Endodermal cell (in vitro differentiated cells): ENCODE measurements around the gene TAS2R43. TPM values are rescaled to one million over a fixed set of nuclear protein-coding genes. Genes with fewer than 3 reads are reported as not detected.
A peak's percentile ranks its signal among the peaks of the same experiment; 100 is the strongest.

Experiments used
- DNase-seq: peaks from one replicate; pipeline ENCODE4 v3.0.0-alpha.2; 2017
- H3K27ac ChIP-seq: 2 replicates; pipeline ENCODE4 v1.5.1; 2013; ENCODE audit warnings: mild to moderate bottlenecking, low read depth, low read length, moderate library complexity
- H3K27me3 ChIP-seq: 2 replicates; pipeline ENCODE4 v1.6.1; 2013; ENCODE audit warnings: mild to moderate bottlenecking, low read length, moderate library complexity; ENCODE audit not compliant: insufficient read depth, control insufficient read depth, poor library complexity, severe bottlenecking
- H3K36me3 ChIP-seq: 2 replicates; pipeline ENCODE4 v1.7.0; 2013; ENCODE audit warnings: mild to moderate bottlenecking, low read length, moderate library complexity; ENCODE audit not compliant: control insufficient read depth, insufficient read depth
- H3K4me1 ChIP-seq: one replicate; pipeline ENCODE4 v1.7.0; 2013; ENCODE audit warnings: low read length; ENCODE audit not compliant: control insufficient read depth, insufficient read depth
- H3K4me3 ChIP-seq: 2 replicates; pipeline ENCODE4 v1.5.1; 2013; ENCODE audit warnings: mild to moderate bottlenecking, low read length, moderate library complexity
- H3K9ac ChIP-seq: 2 replicates; pipeline ENCODE4 v1.6.1; 2013; ENCODE audit warnings: mild to moderate bottlenecking, low read length, moderate library complexity; ENCODE audit not compliant: poor library complexity, severe bottlenecking; ENCODE audit errors: extremely low read depth
- H3K9me3 ChIP-seq: 2 replicates; pipeline ENCODE4 v1.6.1; 2013; ENCODE audit warnings: mild to moderate bottlenecking, low read length, moderate library complexity; ENCODE audit not compliant: control insufficient read depth
- H3K27ac Mint-ChIP-seq: 2 replicates; pipeline ENCODE4 v1.8.0; 2020; ENCODE audit warnings: mixed read lengths
- H3K27me3 Mint-ChIP-seq: 2 replicates; pipeline ENCODE4 v1.8.0; 2021; ENCODE audit warnings: mild to moderate bottlenecking, mixed read lengths; ENCODE audit not compliant: insufficient read depth
- H3K36me3 Mint-ChIP-seq: 2 replicates; pipeline ENCODE4 v1.8.0; 2020; ENCODE audit warnings: low read depth, mixed read lengths
- H3K4me1 Mint-ChIP-seq: 2 replicates; pipeline ENCODE4 v1.8.0; 2020; ENCODE audit warnings: mixed read lengths
- H3K4me3 Mint-ChIP-seq: 2 replicates; pipeline ENCODE4 v1.8.0; 2020; ENCODE audit warnings: mild to moderate bottlenecking, moderate library complexity, mixed read lengths
- H3K9me3 Mint-ChIP-seq: 2 replicates; pipeline ENCODE4 v1.8.0; 2020; ENCODE audit warnings: mild to moderate bottlenecking, mixed read lengths
- CTCF ChIP-seq: fragments of 200-600 bp; sonication (generic); conservative IDR thresholded peaks from 2 replicates; pipeline ENCODE4 v1.5.0; 2021; ENCODE audit warnings: antibody characterized with exemption, mild to moderate bottlenecking
- WGBS, 2 experiments: methylation state at CpG; one replicate each; pipeline versions ENCODE4 v1.1.5 to v1.1.7; 2013; ENCODE audit warnings: missing lambda C conversion rate in 2 of 2, mixed read lengths in 1 of 2; ENCODE audit not compliant: insufficient coverage in 1 of 2, insufficient read length in 1 of 2; 5-methylcytosine and 5-hydroxymethylcytosine counted together
- total RNA-seq, 2 donors: library from RNA; stranded (reverse); fragmentation: NEBNext Ultra II Directional in 1 of 2; extraction: Animal tissue kit (Norgen Biotek cat#: 25700) in 1 of 2; gene quantifications; 2 replicates in 1 of 2; 3 replicates in 1 of 2; pipeline ENCODE4 v1.2.1, GENCODE V29; 2021

Gene TAS2R43
- total RNA-seq, 2 donors from 2014 or later: 0.82 to 2.5 TPM

- Mint-ChIP-seq H3K27me3 (no peaks in the 10 kb centered on the region), H3K36me3 (peaks cover 16% of the 10 kb centered on the region), H3K4me1 (peaks cover 7% of the 10 kb centered on the region), H3K27ac (no peak overlapping the region), H3K4me3 (no peak overlapping the region), H3K9me3 (no peaks in the 10 kb centered on the region)
- WGBS, 2 experiments: 83 to 95% methylated on average over 1 to 2 of the region's 2 CpGs
- no peaks in the 10 kb centered on the region for H3K4me1 ChIP-seq
- no peaks in the 10 kb centered on the region for H3K27me3 ChIP-seq
- peaks cover 6% of the 10 kb centered on the region for H3K36me3 ChIP-seq
- no peak overlapping the region for H3K9ac ChIP-seq
- no peaks in the 10 kb centered on the region for H3K9me3 ChIP-seq
- TF ChIP-seq CTCF: no peak
- H3K4me3 ChIP-seq: no peak overlapping the region
- no peak for DNase-seq
- H3K27ac ChIP-seq: no peak overlapping the region
These were observed 41.7 kb upstream of the TAS2R43 start for GRCh38 chr12:11133816-11134215.

GRCh38 chr12:11133162-11133561 lies 41.0 kb upstream of the TAS2R43 start:
- H3K9me3 Mint-ChIP-seq: peaks cover under 1% of the 10 kb centered on the region
- H3K4me1 ChIP-seq: no peaks in the 10 kb centered on the region
- 95% methylated on average over 2 of the region's 2 CpGs; no CpG with 5 or more reads in 1 of the 2 experiments for WGBS, 2 experiments
- H3K36me3 ChIP-seq: peaks cover 6% of the 10 kb centered on the region
- no peaks in the 10 kb centered on the region for H3K27me3 ChIP-seq
- H3K27ac Mint-ChIP-seq: no peak overlapping the region
- DNase-seq: no peak
- no peak overlapping the region for H3K4me3 ChIP-seq
- H3K9me3 ChIP-seq: no peaks in the 10 kb centered on the region
- peaks cover 7% of the 10 kb centered on the region for H3K4me1 Mint-ChIP-seq
- H3K36me3 Mint-ChIP-seq: peaks cover 22% of the 10 kb centered on the region
- H3K27ac ChIP-seq: no peak overlapping the region
- H3K27me3 Mint-ChIP-seq: no peaks in the 10 kb centered on the region
- TF ChIP-seq CTCF: no peak
- H3K4me3 Mint-ChIP-seq: no peak overlapping the region
- H3K9ac ChIP-seq: no peak overlapping the region

DNA sequence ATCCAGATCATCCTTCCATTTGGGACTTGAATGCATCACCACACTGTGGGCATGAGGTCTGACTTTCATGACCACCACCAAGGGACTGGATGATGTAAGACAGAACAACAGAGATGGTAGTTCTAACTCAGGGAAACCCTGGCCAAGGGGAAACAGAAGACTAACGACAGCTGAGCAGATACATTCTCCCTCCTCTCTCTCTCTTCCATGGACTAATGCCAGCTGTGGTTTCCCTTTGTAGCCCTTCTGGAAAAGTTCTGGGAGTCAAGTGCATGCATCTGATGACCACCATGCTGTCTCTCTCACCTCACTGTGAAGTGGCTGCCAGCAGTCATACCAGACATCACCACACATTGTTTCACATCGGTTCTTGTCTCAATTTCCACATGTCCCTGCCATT lies 38.9 kb upstream of the TAS2R43 start:
- Histone ChIP-seq H3K27me3 (no peaks in the 10 kb centered on the region), H3K36me3 (peaks cover 6% of the 10 kb centered on the region), H3K27ac (no peak overlapping the region), H3K4me1 (no peaks in the 10 kb centered on the region), H3K9ac (no peak overlapping the region), H3K4me3 (no peak overlapping the region), H3K9me3 (peaks cover 16% of the 10 kb centered on the region)
- peaks cover 15% of the 10 kb centered on the region for H3K9me3 Mint-ChIP-seq
- TF ChIP-seq CTCF: no peak
- no peaks in the 10 kb centered on the region for H3K27me3 Mint-ChIP-seq
- H3K4me3 Mint-ChIP-seq: no peak overlapping the region
- no peak for DNase-seq
- peaks cover 7% of the 10 kb centered on the region for H3K4me1 Mint-ChIP-seq
- 0% methylated on average over 1 of the region's 2 CpGs for WGBS, 2 experiments
- H3K36me3 Mint-ChIP-seq: peaks cover 38% of the 10 kb centered on the region
- H3K27ac Mint-ChIP-seq: peak overlapping the region; percentile 64
